HG02973 (cell line): ENCODE measurements around the gene NFE2L3.
"Not testable (repeated sequence)": the region's sequence is repeated elsewhere in the genome, so short reads cannot be mapped to it uniquely, and the experiment has no call there.

ENCODE experiments used
- ATAC-seq: cut with Tn5 transposase; IDR thresholded peaks from one replicate; pipeline ENCODE4 v1.9.1; 2021; ENCODE audit warnings: moderate library complexity; ENCODE audit not compliant: unreplicated experiment

Gene NFE2L3

DNA sequence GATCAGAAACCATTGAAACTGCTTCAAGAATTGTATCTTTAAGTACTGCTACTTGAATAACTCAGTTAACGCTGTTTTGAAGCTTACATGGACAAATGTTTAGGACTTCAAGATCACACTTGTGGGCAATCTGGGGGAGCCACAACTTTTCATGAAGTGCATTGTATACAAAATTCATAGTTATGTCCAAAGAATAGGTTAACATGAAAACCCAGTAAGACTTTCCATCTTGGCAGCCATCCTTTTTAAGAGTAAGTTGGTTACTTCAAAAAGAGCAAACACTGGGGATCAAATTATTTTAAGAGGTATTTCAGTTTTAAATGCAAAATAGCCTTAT lies 33.8 kb downstream of the NFE2L3 start:
- ATAC-seq: no peak

DNA sequence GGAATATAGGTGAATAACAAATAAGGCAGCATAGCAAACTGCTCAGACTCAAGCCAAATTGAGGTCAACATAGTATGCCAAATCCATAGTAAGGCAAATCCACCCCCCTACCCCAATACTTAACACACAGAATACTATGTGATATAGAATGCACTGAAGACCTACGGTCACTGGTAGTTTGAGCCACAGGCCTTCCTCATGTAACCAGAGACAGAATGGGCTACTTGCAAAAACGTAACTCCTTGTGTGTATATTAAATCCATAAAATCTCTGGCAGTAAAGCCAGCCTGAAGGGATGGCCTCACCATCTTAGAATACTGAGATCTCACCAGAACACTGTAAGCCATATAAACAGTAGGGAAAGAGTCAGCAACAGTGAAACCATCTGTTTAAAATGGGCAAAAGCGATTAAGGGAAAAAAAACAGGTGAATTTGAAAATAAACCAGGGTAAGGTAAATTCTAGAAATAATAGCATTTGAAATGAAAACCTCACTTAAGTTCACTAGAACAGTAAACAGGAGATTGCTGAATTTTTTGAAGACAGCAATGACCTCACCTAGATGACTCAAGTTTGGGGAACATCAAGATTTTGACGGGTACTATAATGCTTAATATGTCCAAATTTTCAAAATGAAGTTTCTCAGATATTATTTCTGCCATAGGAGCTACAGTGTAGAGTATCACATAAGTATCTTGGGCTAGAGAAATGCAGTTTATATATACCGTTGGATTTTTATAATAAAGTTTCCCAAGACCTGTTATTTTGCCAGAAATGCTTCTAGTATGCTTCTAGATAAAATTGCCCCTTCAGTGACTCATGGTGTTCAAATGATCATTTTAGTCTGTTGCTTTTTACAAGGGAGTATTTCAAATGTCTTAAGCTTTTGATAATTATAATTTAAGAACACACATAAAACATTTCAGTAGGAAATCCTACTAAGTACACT lies 34.6 kb downstream of the NFE2L3 start:
- no peak for ATAC-seq

GRCh38 chr7:26187380-26188205 lies 35.6 kb downstream of the NFE2L3 start:
- ATAC-seq: no peak

DNA sequence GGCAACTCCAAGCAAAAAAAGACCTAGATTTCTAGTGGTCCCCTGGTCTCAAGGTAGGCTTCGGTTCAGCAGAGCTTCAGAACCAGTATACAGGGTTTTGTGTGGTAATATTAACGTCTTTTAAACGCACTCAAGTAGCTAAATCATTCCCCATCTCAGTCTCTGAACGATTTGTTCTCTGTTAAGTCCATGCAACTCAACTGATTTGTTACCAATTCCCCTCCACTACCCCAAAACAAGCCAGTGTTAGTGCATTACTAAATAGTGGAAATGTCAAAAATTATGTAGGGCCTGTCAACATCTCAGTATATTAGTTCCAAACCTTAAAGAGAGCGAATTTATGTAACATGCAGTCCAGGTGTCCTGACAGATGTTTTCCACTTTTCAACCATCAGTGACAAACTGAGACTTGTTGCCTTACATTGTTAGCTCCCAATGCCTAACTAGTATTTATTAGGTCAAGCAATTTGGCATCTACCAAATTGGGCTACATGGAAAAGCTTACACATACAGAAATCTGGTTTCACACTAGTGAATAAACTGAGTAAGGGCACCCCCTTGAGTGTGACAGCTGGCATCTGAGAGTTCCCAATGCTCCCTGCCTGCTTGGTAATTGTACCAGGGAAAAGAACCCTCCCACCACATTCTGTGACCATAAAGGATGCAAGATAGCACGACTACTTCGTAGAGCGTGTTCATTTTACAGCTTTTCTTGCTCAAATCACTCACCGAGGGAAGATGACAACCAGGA lies 36.4 kb downstream of the NFE2L3 start:
- ATAC-seq: no peak

GRCh38 chr7:26188957-26189541 lies 37.1 kb downstream of the NFE2L3 start:
- ATAC-seq: no peak

DNA sequence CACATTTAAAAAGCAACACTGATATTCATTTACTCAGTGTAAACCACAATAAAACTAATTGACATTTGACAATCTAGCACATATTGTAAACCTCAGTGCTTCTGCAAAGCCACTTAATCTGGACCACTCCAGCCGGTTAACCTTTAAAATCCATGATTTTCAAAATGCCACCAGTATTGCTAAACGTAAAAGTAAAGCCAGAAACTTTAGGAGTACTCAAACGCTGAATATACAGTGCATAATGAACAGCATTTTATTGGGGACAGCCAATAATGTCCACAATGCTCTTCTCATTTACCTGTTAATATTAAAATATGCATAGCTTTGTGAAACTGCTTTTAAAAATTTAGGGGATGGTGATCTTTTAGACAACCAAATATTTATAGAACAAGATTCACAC lies 37.7 kb downstream of the NFE2L3 start:
- ATAC-seq: no peak

DNA sequence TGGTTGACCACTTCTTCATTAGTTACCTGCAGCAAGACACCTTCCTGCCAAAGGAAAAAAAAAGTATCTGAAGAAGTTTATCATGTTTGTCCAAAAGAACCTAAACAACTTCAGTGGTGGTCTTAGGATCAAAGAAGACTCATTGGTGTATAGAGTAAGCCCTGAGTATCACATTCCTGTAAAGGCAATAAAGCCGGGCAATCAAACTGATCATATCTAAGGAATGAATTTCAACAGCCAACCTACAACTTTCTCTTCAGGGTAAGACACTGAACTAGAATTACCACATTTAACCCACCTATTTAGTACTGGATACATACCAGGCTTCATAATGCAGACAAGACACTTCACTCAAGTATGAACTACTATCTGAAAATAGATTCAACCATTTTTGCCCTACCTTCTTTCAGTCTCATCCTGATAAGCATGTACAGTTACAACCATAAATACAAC lies 38.4 kb downstream of the NFE2L3 start:
- ATAC-seq: no peak

DNA sequence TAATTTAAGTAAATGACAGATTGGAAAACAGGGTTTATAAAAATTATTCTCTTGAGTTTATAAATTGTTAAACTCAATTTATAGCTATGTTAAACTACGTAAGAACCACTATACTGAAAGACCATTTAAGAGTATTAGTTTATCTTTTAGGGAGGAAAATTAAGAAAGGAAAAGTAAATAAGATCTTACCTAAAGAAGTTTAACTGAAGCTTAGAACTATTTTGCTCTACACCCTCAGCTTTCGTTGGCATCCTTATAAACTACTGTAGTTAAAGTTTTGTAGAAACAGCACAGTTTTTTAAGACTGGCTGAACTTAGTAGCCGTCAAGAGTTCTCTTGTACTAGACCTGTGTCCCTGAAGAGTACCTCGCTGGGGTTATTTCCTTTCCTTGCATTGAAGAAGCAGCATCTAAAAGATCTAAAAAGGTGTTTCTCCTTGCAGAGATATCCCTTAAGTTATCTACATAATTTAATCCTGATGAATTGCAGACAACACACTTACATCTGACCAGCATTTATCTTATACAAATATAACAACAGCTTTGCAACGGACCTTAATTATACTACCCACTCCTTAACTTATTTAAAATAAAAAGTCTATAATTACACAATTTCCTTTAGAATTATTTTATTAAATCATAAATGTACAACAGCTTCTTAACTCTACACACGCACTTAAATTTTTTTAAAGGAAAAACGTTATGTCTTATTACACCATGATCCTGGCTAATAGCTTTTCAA lies 39.4 kb downstream of the NFE2L3 start:
- ATAC-seq: no peak

GRCh38 chr7:26191974-26192479 lies 40.0 kb downstream of the NFE2L3 start:
- no peak for ATAC-seq

- ATAC-seq: no peak
Measured at GRCh38 chr7:26192485-26193087, 40.6 kb downstream of the NFE2L3 start.

DNA sequence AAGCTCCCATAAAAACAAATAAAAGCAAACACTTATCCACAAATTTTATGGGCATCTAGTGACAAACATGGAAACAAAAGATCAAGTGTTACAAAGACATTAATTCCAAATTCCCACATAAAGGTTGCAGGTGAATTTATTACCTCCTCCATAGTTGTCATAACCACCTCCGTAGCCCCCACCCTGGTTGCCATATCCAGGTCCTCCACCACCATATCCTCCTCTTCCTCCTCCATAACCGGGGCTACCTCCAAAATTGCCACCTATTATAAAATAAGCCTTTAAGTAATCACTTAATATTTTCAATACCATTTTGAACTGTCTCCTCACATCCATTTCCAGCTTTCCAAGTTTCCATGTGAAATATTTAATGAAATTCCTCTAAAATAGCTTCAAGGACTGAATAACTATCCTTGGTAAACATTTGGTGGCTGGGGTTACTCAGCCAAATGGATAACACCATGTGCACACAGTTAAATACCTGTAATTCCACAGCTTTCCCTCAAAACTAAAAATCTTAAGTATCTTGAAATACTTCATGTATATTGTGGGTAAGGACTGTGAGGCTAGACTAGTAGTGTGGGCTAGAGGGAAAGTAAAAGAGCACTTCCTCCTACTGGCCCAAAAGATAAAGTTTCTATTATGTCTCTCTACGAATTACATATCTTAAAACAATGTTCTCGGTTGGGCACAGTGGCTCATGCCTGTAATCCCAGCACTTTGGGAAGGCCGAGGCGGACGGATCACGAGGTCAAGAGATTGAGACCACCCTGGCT lies 41.6 kb downstream of the NFE2L3 start:
- ATAC-seq: no peak

GRCh38 chr7:26194764-26195163 lies 42.8 kb downstream of the NFE2L3 start:
- ATAC-seq: not testable (repeated sequence)

DNA sequence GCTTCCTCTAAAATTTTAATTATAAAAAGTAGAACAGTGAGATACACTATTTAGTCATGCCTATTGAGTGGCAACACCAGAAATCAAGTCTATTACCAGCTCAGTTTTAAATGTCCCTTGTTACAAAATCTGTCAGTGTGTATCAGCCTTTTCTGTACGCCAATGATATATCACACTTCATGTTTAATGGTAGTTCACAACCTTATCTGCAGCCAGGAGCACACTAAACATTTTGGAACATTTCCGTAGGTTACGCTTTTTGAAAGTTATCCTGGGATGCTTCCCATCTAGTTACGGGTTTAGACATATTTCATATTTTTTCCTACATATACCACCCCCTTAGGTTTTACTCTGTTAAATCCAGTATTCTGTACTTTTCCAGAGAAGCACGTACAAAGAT lies 43.2 kb downstream of the NFE2L3 start:
- no peak for ATAC-seq

- ATAC-seq: no peak
Measured at GRCh38 chr7:26195867-26196657, 44.1 kb downstream of the NFE2L3 start.

GRCh38 chr7:26197153-26198115 lies 45.4 kb downstream of the NFE2L3 start:
- no peak for ATAC-seq

DNA sequence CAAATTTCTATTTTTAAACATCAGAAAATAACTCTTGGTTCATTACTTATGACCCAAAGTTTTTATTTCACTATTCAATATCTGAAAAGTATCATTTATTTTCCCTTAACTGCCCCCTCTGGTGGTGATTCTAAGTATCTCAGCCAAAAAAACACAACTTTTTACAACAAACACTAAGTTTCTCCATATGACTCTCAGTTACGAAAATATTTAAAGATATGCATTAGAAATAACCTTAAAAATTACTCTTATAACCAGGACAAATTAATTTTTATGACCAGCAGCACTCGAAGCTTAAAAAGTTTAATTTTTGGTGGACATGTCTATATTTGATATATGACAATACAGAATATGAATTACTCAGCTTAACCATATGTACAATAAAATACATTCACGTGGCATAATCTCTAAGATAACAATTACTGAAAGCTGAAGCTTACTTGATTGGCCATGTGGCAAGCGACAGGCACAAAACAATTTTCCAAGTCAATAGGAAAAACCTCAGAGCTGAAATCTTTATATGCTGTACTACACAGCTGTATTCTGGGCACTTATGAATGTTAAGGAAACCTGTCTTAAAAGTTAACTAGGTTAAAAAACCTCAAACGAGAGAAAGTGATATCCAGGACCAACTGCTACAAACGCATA lies 46.3 kb downstream of the NFE2L3 start:
- ATAC-seq: no peak
